ENCODE data around the gene BEST1. TPM values are rescaled to one million over a fixed set of nuclear protein-coding genes. Genes with fewer than 3 reads are reported as not detected.

The BEST1 gene
- total and polyA plus RNA-seq, 2 of the 13 experiments (the other 11 are each of a cell fraction or from before 2014, with no cell fraction given) = 0.09 to 0.65 TPM

DNA sequence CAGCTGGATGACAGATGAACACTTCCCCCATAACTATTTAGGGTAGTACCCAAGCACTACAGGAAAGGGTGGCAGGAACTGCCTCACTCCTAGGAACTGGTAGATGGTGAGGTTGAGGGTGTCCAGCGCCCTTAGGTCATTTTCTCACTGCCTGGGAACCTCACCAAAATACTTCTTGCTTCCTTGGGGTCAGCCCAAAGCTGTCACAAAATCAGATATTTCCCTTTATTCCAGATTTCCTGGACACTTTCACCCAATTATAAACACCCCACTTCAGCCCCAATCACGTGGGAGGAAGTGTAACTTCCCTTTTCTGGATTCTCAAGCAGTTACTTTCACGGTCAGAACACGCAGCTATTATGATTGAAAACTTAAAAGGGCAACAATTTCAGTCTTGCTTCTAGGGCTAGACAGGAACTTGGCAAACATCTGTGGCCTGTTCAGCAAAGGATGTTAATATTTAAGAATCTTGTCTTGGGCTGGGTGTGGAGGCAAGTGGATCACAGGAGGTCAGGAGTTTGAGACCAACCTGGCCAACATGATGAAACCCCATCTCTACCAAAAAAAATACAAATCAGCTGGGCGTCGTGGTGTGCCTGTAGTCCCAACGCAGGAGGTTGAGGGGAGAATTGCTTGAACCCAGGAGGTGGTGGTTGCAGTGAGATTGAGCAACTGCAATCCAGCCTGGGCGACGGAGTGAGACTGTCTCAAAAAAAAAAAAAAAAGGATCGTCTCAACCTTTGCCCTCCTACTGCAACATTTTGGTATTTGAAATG is 13.3 kb downstream of the BEST1 start (continued):
- TF ChIP-seq, protein P1, sequence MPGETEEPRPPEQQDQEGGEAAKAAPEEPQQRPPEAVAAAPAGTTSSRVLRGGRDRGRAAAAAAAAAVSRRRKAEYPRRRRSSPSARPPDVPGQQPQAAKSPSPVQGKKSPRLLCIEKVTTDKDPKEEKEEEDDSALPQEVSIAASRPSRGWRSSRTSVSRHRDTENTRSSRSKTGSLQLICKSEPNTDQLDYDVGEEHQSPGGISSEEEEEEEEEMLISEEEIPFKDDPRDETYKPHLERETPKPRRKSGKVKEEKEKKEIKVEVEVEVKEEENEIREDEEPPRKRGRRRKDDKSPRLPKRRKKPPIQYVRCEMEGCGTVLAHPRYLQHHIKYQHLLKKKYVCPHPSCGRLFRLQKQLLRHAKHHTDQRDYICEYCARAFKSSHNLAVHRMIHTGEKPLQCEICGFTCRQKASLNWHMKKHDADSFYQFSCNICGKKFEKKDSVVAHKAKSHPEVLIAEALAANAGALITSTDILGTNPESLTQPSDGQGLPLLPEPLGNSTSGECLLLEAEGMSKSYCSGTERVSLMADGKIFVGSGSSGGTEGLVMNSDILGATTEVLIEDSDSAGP (CRISPR knock-in tag; IDR thresholded peaks at IDR 0.05; ENCODE audit: borderline replicate concordance) = peak; percentile 31; the same call in 1 of the 2 replicates
- TF ChIP-seq SRSF4 (IDR thresholded peaks at IDR 0.05; ENCODE audit: low read depth, low read length, poor library complexity, severe bottlenecking) (peak; percentile 13), ZNF878 (CRISPR knock-in tag; IDR thresholded peaks at IDR 0.05) (0 out of 2 replicates have a peak, but pooled peaks have one; percentile 3), GATA4 (IDR thresholded peaks at IDR 0.05; ENCODE audit: borderline replicate concordance, low read depth) (peak; percentile 44; the same call in 1 of the 2 replicates), NCOA1 (CRISPR knock-in tag; IDR thresholded peaks at IDR 0.05) (0 out of 2 replicates have a peak, but pooled peaks have one; percentile 42), SALL1 (CRISPR knock-in tag; IDR thresholded peaks at IDR 0.05) (peak; percentile 61), ZNF670 (CRISPR knock-in tag; IDR thresholded peaks at IDR 0.05; ENCODE audit: borderline replicate concordance) (no peak), ZNF414 (CRISPR knock-in tag; IDR thresholded peaks at IDR 0.05) (0 out of 2 replicates have a peak, but pooled peaks have one; percentile 58), ZNF362 (CRISPR knock-in tag; IDR thresholded peaks at IDR 0.05; ENCODE audit: borderline replicate concordance) (peak; percentile 88), NR3C1 (CRISPR knock-in tag; IDR thresholded peaks at IDR 0.05) (no peak), MTF1 (CRISPR knock-in tag; IDR thresholded peaks at IDR 0.05) (no peak), ZSCAN25 (CRISPR knock-in tag; IDR thresholded peaks at IDR 0.05) (no peak), POLR2AphosphoS2 (IDR thresholded peaks at IDR 0.05; ENCODE audit: low read depth, low read length) (peak; percentile 80; the same call in 1 of the 2 replicates), TOPORS (CRISPR knock-in tag; IDR thresholded peaks at IDR 0.05) (0 out of 2 replicates have a peak, but pooled peaks have one; percentile 81)
- TF ChIP-seq, protein P2, sequence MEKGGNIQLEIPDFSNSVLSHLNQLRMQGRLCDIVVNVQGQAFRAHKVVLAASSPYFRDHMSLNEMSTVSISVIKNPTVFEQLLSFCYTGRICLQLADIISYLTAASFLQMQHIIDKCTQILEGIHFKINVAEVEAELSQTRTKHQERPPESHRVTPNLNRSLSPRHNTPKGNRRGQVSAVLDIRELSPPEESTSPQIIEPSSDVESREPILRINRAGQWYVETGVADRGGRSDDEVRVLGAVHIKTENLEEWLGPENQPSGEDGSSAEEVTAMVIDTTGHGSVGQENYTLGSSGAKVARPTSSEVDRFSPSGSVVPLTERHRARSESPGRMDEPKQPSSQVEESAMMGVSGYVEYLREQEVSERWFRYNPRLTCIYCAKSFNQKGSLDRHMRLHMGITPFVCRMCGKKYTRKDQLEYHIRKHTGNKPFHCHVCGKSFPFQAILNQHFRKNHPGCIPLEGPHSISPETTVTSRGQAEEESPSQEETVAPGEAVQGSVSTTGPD (CRISPR knock-in tag; IDR thresholded peaks at IDR 0.05) = no peak
- TF ChIP-seq, protein P3, sequence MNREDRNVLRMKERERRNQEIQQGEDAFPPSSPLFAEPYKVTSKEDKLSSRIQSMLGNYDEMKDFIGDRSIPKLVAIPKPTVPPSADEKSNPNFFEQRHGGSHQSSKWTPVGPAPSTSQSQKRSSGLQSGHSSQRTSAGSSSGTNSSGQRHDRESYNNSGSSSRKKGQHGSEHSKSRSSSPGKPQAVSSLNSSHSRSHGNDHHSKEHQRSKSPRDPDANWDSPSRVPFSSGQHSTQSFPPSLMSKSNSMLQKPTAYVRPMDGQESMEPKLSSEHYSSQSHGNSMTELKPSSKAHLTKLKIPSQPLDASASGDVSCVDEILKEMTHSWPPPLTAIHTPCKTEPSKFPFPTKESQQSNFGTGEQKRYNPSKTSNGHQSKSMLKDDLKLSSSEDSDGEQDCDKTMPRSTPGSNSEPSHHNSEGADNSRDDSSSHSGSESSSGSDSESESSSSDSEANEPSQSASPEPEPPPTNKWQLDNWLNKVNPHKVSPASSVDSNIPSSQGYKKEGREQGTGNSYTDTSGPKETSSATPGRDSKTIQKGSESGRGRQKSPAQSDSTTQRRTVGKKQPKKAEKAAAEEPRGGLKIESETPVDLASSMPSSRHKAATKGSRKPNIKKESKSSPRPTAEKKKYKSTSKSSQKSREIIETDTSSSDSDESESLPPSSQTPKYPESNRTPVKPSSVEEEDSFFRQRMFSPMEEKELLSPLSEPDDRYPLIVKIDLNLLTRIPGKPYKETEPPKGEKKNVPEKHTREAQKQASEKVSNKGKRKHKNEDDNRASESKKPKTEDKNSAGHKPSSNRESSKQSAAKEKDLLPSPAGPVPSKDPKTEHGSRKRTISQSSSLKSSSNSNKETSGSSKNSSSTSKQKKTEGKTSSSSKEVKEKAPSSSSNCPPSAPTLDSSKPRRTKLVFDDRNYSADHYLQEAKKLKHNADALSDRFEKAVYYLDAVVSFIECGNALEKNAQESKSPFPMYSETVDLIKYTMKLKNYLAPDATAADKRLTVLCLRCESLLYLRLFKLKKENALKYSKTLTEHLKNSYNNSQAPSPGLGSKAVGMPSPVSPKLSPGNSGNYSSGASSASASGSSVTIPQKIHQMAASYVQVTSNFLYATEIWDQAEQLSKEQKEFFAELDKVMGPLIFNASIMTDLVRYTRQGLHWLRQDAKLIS (CRISPR knock-in tag; IDR thresholded peaks at IDR 0.05) = 0 out of 2 replicates have a peak, but pooled peaks have one; percentile 50
- TF ChIP-seq, protein P4, sequence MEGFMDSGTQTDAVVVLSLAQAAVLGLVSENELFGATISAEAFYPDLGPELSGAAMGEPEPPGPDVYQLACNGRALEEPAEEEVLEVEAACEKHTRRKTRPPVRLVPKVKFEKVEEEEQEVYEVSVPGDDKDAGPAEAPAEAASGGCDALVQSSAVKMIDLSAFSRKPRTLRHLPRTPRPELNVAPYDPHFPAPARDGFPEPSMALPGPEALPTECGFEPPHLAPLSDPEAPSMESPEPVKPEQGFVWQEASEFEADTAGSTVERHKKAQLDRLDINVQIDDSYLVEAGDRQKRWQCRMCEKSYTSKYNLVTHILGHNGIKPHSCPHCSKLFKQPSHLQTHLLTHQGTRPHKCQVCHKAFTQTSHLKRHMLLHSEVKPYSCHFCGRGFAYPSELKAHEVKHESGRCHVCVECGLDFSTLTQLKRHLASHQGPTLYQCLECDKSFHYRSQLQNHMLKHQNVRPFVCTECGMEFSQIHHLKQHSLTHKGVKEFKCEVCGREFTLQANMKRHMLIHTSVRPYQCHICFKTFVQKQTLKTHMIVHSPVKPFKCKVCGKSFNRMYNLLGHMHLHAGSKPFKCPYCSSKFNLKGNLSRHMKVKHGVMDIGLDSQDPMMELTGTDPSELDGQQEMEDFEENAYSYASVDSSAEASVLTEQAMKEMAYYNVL (CRISPR knock-in tag; IDR thresholded peaks at IDR 0.05; ENCODE audit: borderline replicate concordance) = no peak
